T-helper 17 cell (primary cell): ENCODE data around the gene HCN1. TPM values are rescaled to one million over a fixed set of nuclear protein-coding genes. Genes with fewer than 3 reads are reported as not detected.
A peak's percentile ranks its signal among the peaks of the same experiment; 100 is the strongest.

Experiments used
- ATAC-seq: fragments of 150-1000 bp; cut with Tn5 transposase; 2 replicates; pipeline ENCODE4 v1.10.0; 2021; ENCODE audit warnings: mild to moderate bottlenecking, moderate library complexity
- DNase-seq, 3 donors: peaks; one replicate each; pipeline versions ENCODE4 v3.0.0 to v3.0.0-alpha.2; 2020 to 2021
- H3K9me3 ChIP-seq: one replicate; pipeline ENCODE4 v1.7.0; 2013; ENCODE audit warnings: low read length, mild to moderate bottlenecking; ENCODE audit not compliant: control insufficient read depth, poor library complexity, severe bottlenecking
- H3K27ac Mint-ChIP-seq: one replicate; pipeline ENCODE4 v1.8.0; 2022; ENCODE audit warnings: mild to moderate bottlenecking, moderate library complexity, mixed read lengths
- H3K27me3 Mint-ChIP-seq: one replicate; pipeline ENCODE4 v1.8.0; 2022; ENCODE audit warnings: mixed read lengths
- H3K36me3 Mint-ChIP-seq: one replicate; pipeline ENCODE4 v1.8.0; 2022; ENCODE audit warnings: low read depth, mixed read lengths
- H3K4me1 Mint-ChIP-seq: one replicate; pipeline ENCODE4 v1.8.0; 2022; ENCODE audit warnings: mild to moderate bottlenecking, mixed read lengths
- H3K4me3 Mint-ChIP-seq: one replicate; pipeline ENCODE4 v1.8.0; 2022; ENCODE audit warnings: mild to moderate bottlenecking, moderate library complexity, mixed read lengths
- total RNA-seq, 4 donors: library from RNA in 2 of 4; stranded (reverse) in 2 of 4; gene quantifications; one replicate each; pipeline ENCODE4 v1.2.3 and lab custom pipeline; 2022 to 2026

The HCN1 gene
- total RNA-seq (not detected), total RNA-seq (lab: John Stamatoyannopoulos, UW) (0 reads per million in 2 donors)

DNA sequence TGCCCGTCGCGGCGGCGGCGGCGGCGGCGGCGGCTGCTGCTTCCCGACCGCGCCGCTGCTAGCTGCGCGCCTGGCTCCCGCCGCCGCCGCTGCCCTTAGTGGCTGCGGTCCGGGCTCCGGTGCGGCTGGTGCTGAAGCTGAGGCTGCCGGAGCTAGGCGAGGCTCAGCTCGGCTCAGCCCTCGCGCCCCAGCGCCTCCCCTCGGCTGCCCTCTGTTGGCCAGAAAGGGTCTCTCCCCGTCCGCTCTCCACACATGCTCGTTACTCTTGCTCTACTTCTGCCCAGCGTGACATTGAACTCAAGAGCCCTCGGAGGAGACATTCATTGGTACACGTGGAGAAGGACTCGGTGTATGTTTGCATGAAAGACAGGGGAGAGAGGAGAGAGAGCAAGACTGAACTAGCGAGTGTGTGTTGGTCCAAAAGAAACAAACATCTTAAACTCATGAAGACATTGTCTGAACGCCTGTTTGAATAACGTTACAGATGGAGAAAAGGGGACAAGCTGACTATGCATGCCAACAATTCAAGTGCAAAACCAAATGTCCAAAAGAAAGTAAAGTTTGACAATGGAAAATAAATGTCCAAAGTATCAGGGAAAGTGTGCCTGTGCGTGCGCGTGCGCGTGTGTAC, at the start of gene HCN1:
HCN1 (minus strand) TSS at position 175 of the 631 bp plus-strand sequence.
- ATAC-seq: peak; percentile 42
- no peak within 1 kb of the TSS for H3K27ac Mint-ChIP-seq
- DNase-seq: no peak
- no peaks in the 10 kb centered on the region for H3K9me3 ChIP-seq
- no peak within 1 kb of the TSS for H3K4me3 Mint-ChIP-seq
- no peaks in the 10 kb centered on the region for H3K4me1 Mint-ChIP-seq
- H3K27me3 Mint-ChIP-seq: peaks cover 14% of the 10 kb centered on the region
- no peaks in the 10 kb centered on the region for H3K36me3 Mint-ChIP-seq

DNA sequence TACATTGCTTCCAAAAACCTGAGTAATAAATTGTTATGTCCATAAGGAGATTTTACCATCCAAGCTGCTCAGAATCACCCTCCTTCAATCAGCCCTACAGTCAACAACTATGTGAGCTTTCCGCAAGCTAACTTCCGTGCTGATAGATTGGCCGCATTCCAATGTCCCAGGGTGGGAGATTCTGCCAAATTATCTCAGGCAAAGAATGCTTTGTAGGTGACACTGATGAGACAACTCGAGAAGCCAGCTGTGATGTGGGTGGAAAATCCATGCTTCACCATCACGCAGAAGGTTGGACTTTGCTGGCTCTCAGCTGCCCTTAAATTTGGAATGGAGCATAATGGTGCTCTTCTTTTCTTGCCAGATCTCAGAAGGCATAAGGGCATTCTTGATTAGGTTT, 44.9 kb upstream of the HCN1 start:
- Mint-ChIP-seq H3K4me3 (no peak overlapping the region), H3K4me1 (no peaks in the 10 kb centered on the region)

DNA sequence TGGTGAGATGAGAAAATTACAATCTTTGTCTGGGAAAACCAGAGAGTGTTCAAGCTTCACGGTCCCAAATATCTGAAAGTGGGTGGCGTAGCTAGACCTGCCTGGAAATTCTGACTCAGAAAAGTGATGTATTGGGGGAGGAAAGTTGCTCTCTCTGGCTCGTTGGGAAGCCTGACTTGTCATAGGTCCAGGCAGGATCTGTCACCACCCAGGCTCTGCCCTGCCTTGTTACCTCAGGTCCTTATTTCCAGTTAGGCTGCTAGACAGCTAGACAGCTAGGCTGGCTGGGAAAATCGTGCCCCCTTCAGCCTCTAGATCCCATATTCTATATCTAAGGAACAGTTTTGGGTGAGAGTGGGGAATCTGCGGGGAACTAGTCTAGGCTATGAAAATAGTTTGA, 41.0 kb upstream of the HCN1 start:
- Mint-ChIP-seq H3K27ac (no peak overlapping the region), H3K27me3 (no peaks in the 10 kb centered on the region), H3K4me3 (no peak overlapping the region), H3K4me1 (no peaks in the 10 kb centered on the region), H3K36me3 (no peaks in the 10 kb centered on the region)
- H3K9me3 ChIP-seq: no peaks in the 10 kb centered on the region
- DNase-seq (no peak), ATAC-seq (no peak)

More for the DNA sequence above, 44.9 kb upstream of the HCN1 start:
- no peak overlapping the region for H3K27ac Mint-ChIP-seq
- H3K9me3 ChIP-seq: no peaks in the 10 kb centered on the region
- no peaks in the 10 kb centered on the region for H3K27me3 Mint-ChIP-seq
- no peak for DNase-seq
- ATAC-seq: no peak
- H3K36me3 Mint-ChIP-seq: no peaks in the 10 kb centered on the region

DNA sequence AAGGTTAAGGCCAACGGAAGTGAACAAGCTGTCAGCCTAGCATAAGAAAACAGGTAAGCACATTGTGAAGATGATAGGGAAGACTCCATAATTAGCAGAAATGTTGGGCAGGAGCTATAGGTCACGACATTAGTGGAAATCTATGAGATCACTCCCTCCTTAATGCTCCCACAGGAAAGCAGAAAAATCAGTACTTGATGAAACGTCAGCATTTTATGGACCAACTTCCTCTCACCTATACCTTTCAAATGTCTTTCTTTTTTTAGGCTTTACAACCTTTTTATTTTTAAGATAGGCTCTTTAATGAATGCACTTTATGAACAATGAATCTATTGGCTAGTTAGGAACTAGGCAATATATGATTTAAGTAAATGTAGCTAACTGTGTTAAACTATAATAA, 29.4 kb upstream of the HCN1 start:
- Mint-ChIP-seq H3K27ac (no peak overlapping the region), H3K4me1 (no peaks in the 10 kb centered on the region), H3K36me3 (no peaks in the 10 kb centered on the region), H3K27me3 (no peaks in the 10 kb centered on the region), H3K4me3 (no peak overlapping the region)
- H3K9me3 ChIP-seq: no peaks in the 10 kb centered on the region
- no peak for DNase-seq
- ATAC-seq: no peak

- H3K27me3 Mint-ChIP-seq: peaks cover 14% of the 10 kb centered on the region
- no peaks in the 10 kb centered on the region for H3K9me3 ChIP-seq
- no peak for DNase-seq
- no peak for ATAC-seq
- no peak overlapping the region for H3K4me3 Mint-ChIP-seq
- no peaks in the 10 kb centered on the region for H3K36me3 Mint-ChIP-seq
- H3K27ac Mint-ChIP-seq: no peak overlapping the region
- no peaks in the 10 kb centered on the region for H3K4me1 Mint-ChIP-seq
These were observed 1.0 kb upstream of the HCN1 start for GRCh38 chr5:45697201-45697600.

- H3K36me3 Mint-ChIP-seq: no peaks in the 10 kb centered on the region
- DNase-seq (no peak), ATAC-seq (no peak)
- peaks cover 14% of the 10 kb centered on the region for H3K27me3 Mint-ChIP-seq
- H3K9me3 ChIP-seq: no peaks in the 10 kb centered on the region
- no peaks in the 10 kb centered on the region for H3K4me1 Mint-ChIP-seq
- no peak overlapping the region for H3K27ac Mint-ChIP-seq
- H3K4me3 Mint-ChIP-seq: no peak overlapping the region
These were observed 400 bp downstream of the HCN1 start for GRCh38 chr5:45695804-45696156.

GRCh38 chr5:45694971-45695803, 993 bp downstream of the HCN1 start:
- Mint-ChIP-seq H3K27ac (no peak overlapping the region), H3K36me3 (no peaks in the 10 kb centered on the region), H3K27me3 (peaks cover 14% of the 10 kb centered on the region), H3K4me1 (no peaks in the 10 kb centered on the region), H3K4me3 (no peak overlapping the region)
- ATAC-seq (no peak), DNase-seq (no peak)
- no peaks in the 10 kb centered on the region for H3K9me3 ChIP-seq

DNA sequence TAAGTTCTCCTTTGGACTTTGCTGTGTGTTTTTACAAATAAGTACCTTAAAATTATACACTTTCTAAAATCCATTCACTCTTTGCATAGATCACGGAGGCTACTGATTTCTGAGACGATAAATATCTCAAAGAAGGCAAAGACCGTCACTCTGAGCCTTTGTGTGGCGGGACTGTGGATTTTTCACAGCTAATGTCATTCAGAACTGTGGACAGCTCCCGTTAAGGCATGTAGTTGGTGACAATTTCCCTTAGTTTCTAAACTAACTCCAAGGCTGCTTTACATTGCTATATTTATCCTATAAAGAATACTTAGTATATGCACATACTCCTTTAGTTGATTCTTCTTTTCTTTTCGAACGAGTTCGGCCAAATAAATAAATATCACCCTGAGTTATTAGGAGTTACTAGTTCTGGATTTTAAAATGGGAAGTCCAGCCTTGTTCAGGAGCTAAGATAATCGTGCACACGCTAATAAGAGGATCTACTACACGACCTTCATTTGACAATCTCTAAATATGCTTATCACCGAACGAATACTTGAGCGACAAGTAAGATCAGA, 1.8 kb downstream of the HCN1 start:
- no peaks in the 10 kb centered on the region for H3K9me3 ChIP-seq
- Mint-ChIP-seq H3K27me3 (peaks cover 14% of the 10 kb centered on the region), H3K27ac (no peak overlapping the region), H3K4me1 (no peaks in the 10 kb centered on the region), H3K4me3 (no peak overlapping the region), H3K36me3 (no peaks in the 10 kb centered on the region)
- ATAC-seq (no peak), DNase-seq (no peak)

- H3K4me3 Mint-ChIP-seq: no peak overlapping the region
- no peak overlapping the region for H3K27ac Mint-ChIP-seq
- peaks cover 14% of the 10 kb centered on the region for H3K27me3 Mint-ChIP-seq
- no peak for DNase-seq
- no peaks in the 10 kb centered on the region for H3K36me3 Mint-ChIP-seq
- no peak for ATAC-seq
- no peaks in the 10 kb centered on the region for H3K9me3 ChIP-seq
- H3K4me1 Mint-ChIP-seq: no peaks in the 10 kb centered on the region
These were observed 3.7 kb downstream of the HCN1 start for GRCh38 chr5:45692481-45692880.

- no peak for DNase-seq
- no peaks in the 10 kb centered on the region for H3K4me1 Mint-ChIP-seq
- H3K4me3 Mint-ChIP-seq: no peak overlapping the region
- H3K27ac Mint-ChIP-seq: no peak overlapping the region
- peaks cover 7% of the 10 kb centered on the region for H3K27me3 Mint-ChIP-seq
- H3K36me3 Mint-ChIP-seq: no peaks in the 10 kb centered on the region
- no peaks in the 10 kb centered on the region for H3K9me3 ChIP-seq
- ATAC-seq: no peak
These were observed 4.5 kb downstream of the HCN1 start for GRCh38 chr5:45691656-45692055.

DNA sequence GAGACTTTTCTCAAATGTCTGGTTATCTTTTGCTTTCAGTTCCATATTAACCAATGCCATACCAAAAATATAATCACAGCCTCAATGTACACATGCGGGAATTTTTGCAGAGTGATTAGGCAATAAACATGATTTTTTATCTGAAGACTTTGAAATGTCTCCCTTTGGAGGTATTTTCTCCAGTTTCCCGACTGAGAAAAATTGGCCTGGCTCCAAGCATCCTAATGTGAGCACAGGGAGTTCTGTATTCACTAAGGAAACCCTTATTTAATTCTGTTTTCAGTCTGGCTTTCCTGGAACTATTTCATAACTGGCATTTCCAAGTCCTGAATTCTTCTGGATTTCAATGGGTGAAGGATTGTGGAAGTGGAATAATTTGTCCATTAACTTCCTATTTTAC, 8.5 kb downstream of the HCN1 start:
- Mint-ChIP-seq H3K4me3 (no peak overlapping the region), H3K36me3 (no peaks in the 10 kb centered on the region), H3K27ac (no peak overlapping the region), H3K27me3 (no peaks in the 10 kb centered on the region), H3K4me1 (no peaks in the 10 kb centered on the region)
- no peak for DNase-seq
- H3K9me3 ChIP-seq: no peaks in the 10 kb centered on the region
- ATAC-seq: no peak

DNA sequence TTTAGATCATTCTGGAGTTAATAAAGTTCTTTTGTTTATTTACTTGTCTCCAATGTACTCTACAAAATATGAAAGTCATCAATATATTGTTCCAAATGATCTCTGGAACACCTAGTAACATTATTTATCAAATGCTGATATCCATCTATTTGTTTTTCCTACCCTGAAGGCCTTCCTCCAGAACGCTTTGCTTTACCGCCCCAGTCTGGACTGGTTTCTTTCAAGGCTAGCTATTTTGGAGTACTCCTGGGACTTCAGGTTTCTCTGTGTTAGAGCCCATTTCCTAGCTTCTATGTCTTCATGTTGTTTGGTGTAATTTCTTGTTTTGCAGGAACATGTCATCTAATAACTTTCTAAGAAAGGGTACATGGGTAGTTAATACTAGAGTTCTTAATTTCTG, 9.6 kb downstream of the HCN1 start:
- H3K27ac Mint-ChIP-seq: no peak overlapping the region
- no peak overlapping the region for H3K4me3 Mint-ChIP-seq

GRCh38 chr5:45684118-45684517, 12.1 kb downstream of the HCN1 start:
- no peak for DNase-seq
- Mint-ChIP-seq H3K4me1 (no peaks in the 10 kb centered on the region), H3K36me3 (no peaks in the 10 kb centered on the region), H3K27me3 (no peaks in the 10 kb centered on the region), H3K4me3 (no peak overlapping the region), H3K27ac (no peak overlapping the region)
- no peak for ATAC-seq
- no peaks in the 10 kb centered on the region for H3K9me3 ChIP-seq

More for the DNA sequence above, 9.6 kb downstream of the HCN1 start:
- H3K9me3 ChIP-seq: no peaks in the 10 kb centered on the region
- no peaks in the 10 kb centered on the region for H3K4me1 Mint-ChIP-seq
- DNase-seq: no peak
- no peaks in the 10 kb centered on the region for H3K36me3 Mint-ChIP-seq
- H3K27me3 Mint-ChIP-seq: no peaks in the 10 kb centered on the region
- no peak for ATAC-seq
